Activated CD4-positive, alpha-beta T cell treated with anti-CD3 and anti-CD28 coated beads for 24 hours (primary cell): Measurements from ENCODE around the gene ZDHHC12.

Source experiments
- DNase-seq, 2 donors: peaks; one replicate each; pipeline ENCODE4 v3.0.0-alpha.2; 2020; ENCODE audit warnings: low read depth in 2 of 2

ZDHHC12 gene

DNA sequence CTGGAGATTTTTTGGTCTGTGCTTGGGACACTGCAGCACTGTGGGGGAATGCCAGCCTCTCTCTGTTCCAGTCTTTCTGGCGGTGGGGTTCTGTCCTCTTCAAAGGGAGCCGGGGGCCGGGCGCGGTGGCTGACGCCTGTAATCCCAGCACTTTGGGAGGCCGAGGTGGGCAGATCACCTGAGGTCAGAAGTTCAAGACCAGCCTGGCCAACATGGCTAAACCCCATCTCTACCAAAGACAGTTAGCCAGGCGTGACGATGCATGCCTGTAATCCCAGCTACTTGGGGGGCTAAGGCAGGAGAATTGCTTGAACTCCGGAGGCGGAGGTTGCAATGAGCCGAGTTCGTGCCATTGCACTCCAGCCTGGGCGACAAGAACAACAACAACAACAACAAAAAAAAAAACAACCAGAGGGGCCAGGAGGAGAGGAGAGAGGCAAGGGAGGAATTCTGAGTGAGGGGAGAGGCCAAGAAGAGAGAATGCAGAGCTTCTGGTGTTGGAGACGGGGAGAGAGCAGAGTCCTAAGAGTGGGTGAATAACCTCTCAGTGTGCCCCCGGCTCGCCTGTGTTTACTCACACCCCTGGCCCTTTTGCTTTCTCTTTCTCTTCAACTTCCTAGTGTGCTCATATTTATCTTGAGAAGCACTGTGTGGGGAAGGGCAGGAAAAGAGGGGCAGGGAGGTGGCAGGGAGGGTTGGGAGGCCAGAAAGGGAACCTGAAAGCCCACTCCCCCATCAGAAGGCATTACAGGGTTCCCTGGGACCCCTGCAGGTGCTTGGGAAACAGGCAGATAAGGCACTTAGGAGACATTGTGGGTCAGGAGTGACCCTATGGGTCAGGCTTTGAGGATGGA lies 38.1 kb downstream of the ZDHHC12 start:
- DNase-seq = no peak

- peak; percentile 55 to 61 for DNase-seq
Observed at GRCh38 chr9:128684325-128685199, 39.4 kb downstream of the ZDHHC12 start.

DNA sequence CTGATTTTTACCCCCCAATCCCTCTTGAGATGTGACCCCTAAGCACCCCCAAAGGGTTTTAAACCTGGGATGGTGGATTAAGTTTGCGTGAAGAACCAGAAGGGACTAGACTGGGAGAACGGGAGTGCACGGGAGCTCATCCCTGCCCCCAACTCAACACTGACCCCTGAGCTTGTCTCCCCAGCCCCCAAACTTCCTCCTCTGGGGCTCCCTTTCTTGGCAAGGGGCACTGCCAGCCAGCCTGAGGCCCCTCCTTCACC lies 39.9 kb downstream of the ZDHHC12 start:
- DNase-seq = no peak

DNA sequence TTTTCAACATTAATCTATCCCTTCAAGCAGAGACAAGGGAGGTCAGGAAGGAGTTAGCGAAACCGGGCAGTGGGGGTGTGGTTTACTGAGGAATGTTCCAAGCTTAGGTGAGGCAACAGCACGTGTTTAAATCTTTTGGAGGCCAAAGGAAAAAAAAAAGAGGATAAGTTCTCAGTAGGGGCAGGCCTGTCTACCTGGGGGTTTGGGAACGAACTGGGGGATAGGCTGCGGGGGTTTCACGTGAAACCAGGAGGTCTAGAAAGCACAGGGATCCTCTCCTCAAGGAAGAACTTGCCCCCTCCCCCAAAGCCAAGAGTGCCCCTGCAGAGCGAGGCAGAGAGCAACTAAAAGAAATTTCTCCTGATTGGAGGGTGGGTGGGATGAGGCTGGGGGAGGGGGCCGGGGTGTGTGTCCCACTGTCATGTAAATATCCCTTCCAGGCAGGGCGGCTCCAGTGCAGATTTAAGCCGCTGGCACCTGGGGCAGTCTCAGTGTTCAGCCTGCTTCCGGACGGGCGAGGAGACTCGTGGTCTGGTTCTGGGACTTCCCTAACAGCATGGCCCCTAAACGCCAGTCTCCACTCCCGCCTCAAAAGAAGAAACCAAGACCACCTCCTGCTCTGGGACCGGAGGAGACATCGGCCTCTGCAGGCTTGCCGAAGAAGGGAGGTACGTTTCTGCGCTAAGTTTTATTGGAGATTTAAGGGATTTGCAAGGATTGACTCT lies 40.4 kb downstream of the ZDHHC12 start:
- DNase-seq = peak in 1 of 2 donors; percentile 34

GRCh38 chr9:128677794-128678193 lies 46.1 kb downstream of the ZDHHC12 start:
- DNase-seq = no peak

DNA sequence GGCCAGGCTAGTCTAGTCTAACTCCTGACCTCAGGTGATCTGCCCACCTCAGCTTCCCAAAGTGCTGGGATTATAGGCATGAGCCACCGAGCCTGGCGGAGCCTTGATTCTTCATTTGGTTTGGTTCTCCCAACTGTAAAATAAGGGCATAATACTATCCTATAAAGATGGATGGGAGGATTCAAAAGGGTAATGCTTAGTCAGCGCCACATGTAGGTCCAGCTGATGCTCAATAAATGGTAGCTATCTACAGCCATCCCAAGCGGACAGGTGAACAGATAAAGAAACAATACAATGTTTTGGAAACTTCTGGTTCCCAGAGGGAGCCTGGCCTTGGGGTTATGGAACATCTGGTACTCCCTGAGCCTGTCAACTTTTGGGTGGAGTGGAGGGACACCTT lies 48.5 kb downstream of the ZDHHC12 start:
- DNase-seq = no peak
